ENCODE results near the gene CCDC50.

- TF ChIP-seq POLR2A (IDR thresholded peaks at IDR 0.05), result no peak
- TF ChIP-seq CTCF (IDR thresholded peaks at IDR 0.05), result no peak
Observed at GRCh38 chr3:191320316-191320715, 8.9 kb upstream of the CCDC50 start.

All from lower leg skin (tissue), 3 donors.